ENCODE measurements around the gene BCCIP.

DNA sequence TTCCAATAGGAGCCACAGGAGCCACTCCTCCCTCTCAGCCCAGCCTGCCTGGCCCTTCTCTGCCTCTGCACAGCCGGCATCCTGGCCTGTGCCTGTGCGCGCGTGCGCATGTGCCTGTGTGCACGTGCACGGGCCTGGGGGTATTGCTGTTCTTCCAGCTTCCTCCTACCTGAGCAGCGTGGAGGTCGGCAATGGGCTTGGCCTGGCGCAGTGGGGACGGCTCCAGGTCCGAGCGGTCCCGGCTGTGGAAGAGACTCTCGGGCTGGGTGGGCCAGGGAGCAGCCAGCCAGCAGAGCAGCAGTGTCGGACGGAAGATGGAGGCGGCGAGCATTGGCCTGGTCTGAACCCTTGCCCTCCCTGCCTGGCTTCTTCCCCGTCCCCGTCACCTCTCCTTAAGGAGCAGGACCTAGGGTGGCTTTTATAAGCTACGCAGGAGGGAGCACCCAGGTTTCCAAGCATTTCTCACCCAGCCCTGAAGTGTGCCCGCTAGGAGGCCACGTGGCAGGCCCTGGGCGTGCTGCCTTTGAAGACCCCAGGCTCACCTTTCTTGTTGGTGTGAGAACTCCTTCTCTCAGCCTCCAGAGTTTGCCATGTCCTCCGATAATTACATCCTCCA, 47.7 kb upstream of the BCCIP start, which contains the start of gene MMP21:
- no peak for TF ChIP-seq EZH2 (IDR thresholded peaks at IDR 0.05; ENCODE audit: insufficient read depth, poor library complexity, severe bottlenecking)
- no peak for TF ChIP-seq EZH2phosphoT487 (IDR thresholded peaks at IDR 0.05; ENCODE audit: insufficient read depth, low read depth)
